ENCODE measurements around the gene LINGO4. TPM values are rescaled to one million over a fixed set of nuclear protein-coding genes. Genes with fewer than 3 reads are reported as not detected.

Gene LINGO4
- polyA plus RNA-seq, 1 donor (not counting 4 experiments of a cell fraction or from before 2014, with no cell fraction given), result not detected

- Histone ChIP-seq H4K20me1 (ENCODE audit: control insufficient read depth, extremely low read depth, insufficient read depth, low read length) (no peaks in the 10 kb centered on the region), H3K36me3 (ENCODE audit: control insufficient read depth in 2 of 2, extremely low read depth in 1 of 2, insufficient read depth in 2 of 2, low read length in 2 of 2) (no peaks in the 10 kb centered on the region), H3K4me2 (ENCODE audit: control insufficient read depth, extremely low read depth, insufficient read depth, low read depth, low read length) (no peak overlapping the region), H3K9me3 (ENCODE audit: control insufficient read depth, low read depth, low read length) (no peaks in the 10 kb centered on the region), H3K4me3 (ENCODE audit: control insufficient read depth in 2 of 3, extremely low read depth in 1 of 3, insufficient read depth in 2 of 3, low read depth in 1 of 3, low read length in 3 of 3) (no peak overlapping the region), H3K4me1 (ENCODE audit: control insufficient read depth, extremely low read depth, insufficient read depth, low read length) (no peaks in the 10 kb centered on the region), H3K27ac (ENCODE audit: control insufficient read depth, insufficient read depth, low read length) (no peak overlapping the region), H3K79me2 (ENCODE audit: control insufficient read depth, insufficient read depth, low read length) (no peaks in the 10 kb centered on the region), H2AFZ (ENCODE audit: control insufficient read depth, low read length) (no peak overlapping the region), H3K27me3 (ENCODE audit: control insufficient read depth, extremely low read depth, insufficient read depth, low read length) (peaks cover 48% of the 10 kb centered on the region), H3K9me1 (ENCODE audit: control insufficient read depth, extremely low read depth, insufficient read depth, low read length) (no peaks in the 10 kb centered on the region), H3K9ac (ENCODE audit: control insufficient read depth, extremely low read depth, insufficient read depth, low read length) (no peak overlapping the region)
- TF ChIP-seq CTCF (optimal IDR thresholded peaks at IDR 0.05 in 1 of 3, IDR thresholded peaks at IDR 0.05 in 1 of 3, conservative IDR thresholded peaks at IDR 0.05 in 1 of 3; ENCODE audit: extremely low read depth in 1 of 3, insufficient read depth in 2 of 3, low read length in 3 of 3) (no peak), EZH2 (IDR thresholded peaks at IDR 0.05; ENCODE audit: low read length) (no peak)
- DNase-seq (ENCODE audit: low read depth, low spot score) (no peak), FAIRE-seq (no peak)
- dilution Hi-C loops (cut with MboI; ENCODE audit: extremely low pct_ligation_motif_present, low sequenced_read_pairs), result no loop called here
Observed at GRCh38 chr1:151807131-151807530, 1.9 kb upstream of the LINGO4 start.

- no peaks in the 10 kb centered on the region for H3K79me2 ChIP-seq (ENCODE audit: control insufficient read depth, insufficient read depth, low read length)
- H3K36me3 ChIP-seq (ENCODE audit: control insufficient read depth in 2 of 2, extremely low read depth in 1 of 2, insufficient read depth in 2 of 2, low read length in 2 of 2), result no peaks in the 10 kb centered on the region
- H3K4me3 ChIP-seq (ENCODE audit: control insufficient read depth in 2 of 3, extremely low read depth in 1 of 3, insufficient read depth in 2 of 3, low read depth in 1 of 3, low read length in 3 of 3), result no peak overlapping the region
- TF ChIP-seq EZH2 (IDR thresholded peaks at IDR 0.05; ENCODE audit: low read length) (no peak), CTCF (optimal IDR thresholded peaks at IDR 0.05 in 1 of 3, IDR thresholded peaks at IDR 0.05 in 1 of 3, conservative IDR thresholded peaks at IDR 0.05 in 1 of 3; ENCODE audit: extremely low read depth in 1 of 3, insufficient read depth in 2 of 3, low read length in 3 of 3) (no peak)
- H3K9me1 ChIP-seq (ENCODE audit: control insufficient read depth, extremely low read depth, insufficient read depth, low read length), result no peaks in the 10 kb centered on the region
- no peaks in the 10 kb centered on the region for H3K9me3 ChIP-seq (ENCODE audit: control insufficient read depth, low read depth, low read length)
- H3K4me2 ChIP-seq (ENCODE audit: control insufficient read depth, extremely low read depth, insufficient read depth, low read depth, low read length), result no peak overlapping the region
- H3K27ac ChIP-seq (ENCODE audit: control insufficient read depth, insufficient read depth, low read length), result no peak overlapping the region
- H3K9ac ChIP-seq (ENCODE audit: control insufficient read depth, extremely low read depth, insufficient read depth, low read length), result no peak overlapping the region
- H3K27me3 ChIP-seq (ENCODE audit: control insufficient read depth, extremely low read depth, insufficient read depth, low read length), result peaks cover 48% of the 10 kb centered on the region
- no peak overlapping the region for H2AFZ ChIP-seq (ENCODE audit: control insufficient read depth, low read length)
- DNase-seq (ENCODE audit: low read depth, low spot score), result no peak
- dilution Hi-C loops (cut with MboI; ENCODE audit: extremely low pct_ligation_motif_present, low sequenced_read_pairs), result no loop called here
- H4K20me1 ChIP-seq (ENCODE audit: control insufficient read depth, extremely low read depth, insufficient read depth, low read length), result no peaks in the 10 kb centered on the region
- H3K4me1 ChIP-seq (ENCODE audit: control insufficient read depth, extremely low read depth, insufficient read depth, low read length), result no peaks in the 10 kb centered on the region
- FAIRE-seq, result no peak
Observed at GRCh38 chr1:151806170-151806569, 951 bp upstream of the LINGO4 start.

All from keratinocyte (primary cell).